Ammon's horn (tissue), 1 donor: Measurements from ENCODE around the gene IL1RN.

ENCODE experiments used
- DNase-seq: peaks from one replicate; pipeline ENCODE4 v3.0.0-alpha.2; 2016; ENCODE audit warnings: low spot score

IL1RN gene

DNA sequence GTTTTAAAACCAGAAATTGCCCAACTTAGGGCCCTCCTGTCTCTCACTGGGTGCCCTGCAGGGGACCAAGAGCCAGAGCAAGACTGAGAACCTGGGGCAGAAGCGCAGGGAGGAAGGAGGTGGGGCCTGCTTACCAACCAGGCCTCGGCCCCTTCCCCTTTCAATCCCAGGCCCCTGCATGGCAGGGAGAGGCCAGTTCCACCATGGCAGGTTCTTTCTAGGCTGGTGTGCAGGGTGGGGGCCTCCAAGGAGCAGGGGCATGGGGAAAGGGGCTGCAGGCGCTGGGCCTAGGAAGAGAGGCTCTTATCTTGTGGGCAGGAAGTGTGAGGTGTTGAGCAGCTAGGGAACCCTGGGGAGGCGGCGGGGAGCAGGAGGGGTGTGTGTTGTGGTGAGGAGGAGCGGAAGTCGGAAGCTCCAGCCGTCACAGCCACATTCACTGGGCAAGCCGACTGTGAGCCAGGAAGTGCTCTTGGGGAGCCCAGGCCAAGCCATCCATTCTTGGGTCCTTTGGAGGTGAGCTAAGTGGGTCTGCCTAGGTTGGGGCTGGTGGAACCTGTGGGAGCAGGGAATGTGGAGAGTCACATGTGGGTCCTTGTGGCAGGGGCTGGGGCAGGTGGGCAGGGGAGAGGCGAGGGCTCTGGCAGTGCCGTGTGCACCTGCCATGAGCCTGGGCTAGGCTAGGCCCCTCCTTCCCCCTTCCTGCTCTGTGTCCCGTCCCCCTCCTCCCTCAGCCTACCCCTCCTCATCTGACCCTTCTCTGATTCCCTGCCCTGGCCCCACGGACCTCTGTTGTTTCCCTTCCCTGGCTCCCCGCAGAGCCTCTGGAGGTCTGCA, 46.4 kb downstream of the IL1RN start, which contains the start of gene PSD4:
TSS of gene PSD4 (plus strand) at position 430 of the 834 bp plus-strand sequence. CDS start 8,486 bp downstream, outside the sequence.
- DNase-seq = peak; percentile 70

DNA sequence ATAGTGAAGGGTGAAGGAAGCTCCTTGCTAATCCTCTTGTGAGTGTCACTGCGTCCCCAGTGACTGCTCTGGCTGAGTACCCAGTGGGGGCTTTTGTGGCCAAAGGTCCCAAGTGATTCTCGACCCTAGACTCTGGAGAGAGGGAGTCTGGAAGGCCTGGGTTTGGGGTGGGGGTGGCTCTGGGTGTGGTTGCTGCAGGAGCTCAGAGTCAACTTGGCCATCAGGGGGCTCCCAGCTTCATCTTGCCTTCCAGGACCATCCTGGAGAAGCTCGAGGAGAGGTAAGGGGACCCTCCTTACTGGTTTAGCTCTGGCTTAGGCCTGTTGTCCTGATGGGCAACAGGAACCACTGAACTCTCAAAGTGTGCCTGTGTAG, 47.0 kb downstream of the IL1RN start:
- no peak for DNase-seq

- no peak for DNase-seq
Observed at GRCh38 chr2:113175042-113175628, 47.7 kb downstream of the IL1RN start.

- no peak for DNase-seq
Observed at GRCh38 chr2:113175736-113176695, 48.6 kb downstream of the IL1RN start.

- no peak for DNase-seq
Observed at GRCh38 chr2:113176696-113177355, 49.4 kb downstream of the IL1RN start.

- no peak for DNase-seq
Observed at GRCh38 chr2:113178069-113178746, 50.8 kb downstream of the IL1RN start.

- DNase-seq = no peak
Observed at GRCh38 chr2:113178891-113179290, 51.5 kb downstream of the IL1RN start.

DNA sequence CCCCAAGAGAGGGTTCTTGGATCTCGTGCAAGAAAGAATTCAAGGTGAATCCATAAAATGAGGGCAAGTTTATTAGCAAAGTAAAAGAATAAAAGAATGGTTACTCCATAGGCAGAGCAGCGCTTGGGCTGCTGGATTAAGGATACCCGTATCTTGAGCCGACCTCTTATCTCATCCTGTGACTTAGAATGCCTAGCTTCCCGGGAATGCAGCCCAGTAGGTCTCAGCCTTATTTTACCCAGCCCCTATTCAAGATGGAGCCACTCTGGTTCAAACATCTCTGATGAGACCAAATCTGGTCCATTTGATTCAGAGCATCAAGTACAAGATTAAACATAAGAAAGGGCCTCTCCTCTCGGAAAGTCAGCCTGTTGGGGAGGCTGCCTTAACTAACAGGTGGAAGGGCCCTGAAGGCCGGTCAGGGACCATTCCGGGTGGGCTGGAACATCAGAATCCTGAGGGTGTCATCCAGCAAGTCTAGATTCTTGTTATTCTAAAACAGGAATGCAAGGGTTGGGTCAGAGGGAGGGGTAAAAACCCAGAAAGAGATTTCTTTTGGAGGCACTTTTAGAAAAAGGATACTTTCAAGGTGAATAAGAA, 52.1 kb downstream of the IL1RN start:
- no peak for DNase-seq

- no peak for DNase-seq
Observed at GRCh38 chr2:113180131-113180946, 52.9 kb downstream of the IL1RN start.

GRCh38 chr2:113181258-113182051, 54.1 kb downstream of the IL1RN start:
- DNase-seq = peak; percentile 44

DNA sequence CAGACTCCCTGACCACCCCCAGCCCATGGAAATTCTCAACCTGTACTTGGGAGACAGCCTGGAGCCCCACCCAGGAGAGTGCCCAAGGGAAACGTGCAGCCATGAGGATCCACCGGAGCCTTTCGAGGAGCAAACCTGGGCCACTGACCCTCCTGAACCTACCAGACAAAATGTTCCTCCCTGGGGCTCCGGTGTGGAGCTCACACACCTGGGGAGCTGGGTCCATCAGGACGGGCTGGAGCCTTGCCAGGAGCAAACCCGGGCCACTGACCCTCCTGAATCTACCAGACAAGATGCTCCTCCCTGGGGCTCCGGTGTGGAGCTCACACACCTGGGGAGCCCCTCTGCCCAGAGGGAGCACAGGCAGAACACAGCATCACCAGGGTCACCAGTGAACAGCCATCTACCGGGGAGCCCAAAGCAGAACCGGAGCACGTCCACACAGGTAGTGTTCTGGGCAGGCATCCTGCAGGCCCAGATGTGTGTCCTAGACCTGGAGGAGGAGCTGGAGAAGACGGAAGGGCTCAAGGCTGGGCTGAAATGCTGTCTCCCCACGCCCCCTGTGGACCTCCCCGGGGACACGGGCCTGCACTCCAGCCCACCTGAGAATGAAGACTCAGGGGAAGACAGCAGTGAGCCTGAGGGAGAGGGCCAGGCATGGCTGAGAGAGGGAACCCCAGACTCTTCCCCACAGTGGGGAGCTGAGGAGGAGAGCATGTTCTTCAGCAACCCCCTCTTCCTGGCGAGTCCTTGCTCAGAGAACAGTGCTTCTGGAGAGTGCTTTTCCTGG, 55.3 kb downstream of the IL1RN start:
- no peak for DNase-seq

GRCh38 chr2:113183264-113183663, 55.9 kb downstream of the IL1RN start:
- no peak for DNase-seq
